ENCODE measurements around the gene AASDHPPT. TPM values are rescaled to one million over a fixed set of nuclear protein-coding genes. Genes with fewer than 3 reads are reported as not detected.
A peak's percentile ranks its signal among the peaks of the same experiment; 100 is the strongest.

The AASDHPPT gene
- total RNA-seq, 1 experiment from 2014 or later, result 59.5 TPM

- peaks cover 26% of the 10 kb centered on the region for H4K20me1 ChIP-seq (ENCODE audit: insufficient read depth)
- intact Hi-C loops (cut with micrococcal nuclease), result loop anchor here (1.0 to 2.0 kb wide), 2 partner anchors 497 to 949 kb away; no protein-coding TSS in a partner anchor
- H3K36me3 ChIP-seq (ENCODE audit: control insufficient read depth in 1 of 2, insufficient read depth in 2 of 2, low read length in 2 of 2), result peaks cover 11 to 15% of the 10 kb centered on the region in 2 experiments
- ChIA-PET RAD21 (ENCODE audit: low non-redundant PET in 1 of 2, low total read pairs in 2 of 2, uncharacterized antibody in 2 of 2, unreplicated experiment in 2 of 2) (no interaction called here), POLR2A (no interaction called here), CTCF (interaction anchor here (0.9 to 1.6 kb wide), 2 partner anchors 11 to 68 kb away, joined by 3 to 6 read pairs; partner anchors contain the start of genes AASDHPPT and KBTBD3)
- no peaks in the 10 kb centered on the region for H3K4me1 ChIP-seq (ENCODE audit: control insufficient read depth in 1 of 2, insufficient read depth in 2 of 2, low read length in 2 of 2)
- ATAC-seq (peak; percentile 80), DNase-seq (ENCODE audit: low read depth, low spot score) (peak; percentile 33)
- H3K9me2 ChIP-seq (ENCODE audit: insufficient read depth), result no peaks in the 10 kb centered on the region
- TF ChIP-seq POLR2A (IDR thresholded peaks at IDR 0.05; ENCODE audit: borderline replicate concordance, extremely low read depth, insufficient read depth, insufficient read length) (no peak), RAD21 (IDR thresholded peaks at IDR 0.05; ENCODE audit: low read depth) (peak; percentile 70), EZH2 (IDR thresholded peaks at IDR 0.05) (no peak)
- TF ChIP-seq, protein P1, sequence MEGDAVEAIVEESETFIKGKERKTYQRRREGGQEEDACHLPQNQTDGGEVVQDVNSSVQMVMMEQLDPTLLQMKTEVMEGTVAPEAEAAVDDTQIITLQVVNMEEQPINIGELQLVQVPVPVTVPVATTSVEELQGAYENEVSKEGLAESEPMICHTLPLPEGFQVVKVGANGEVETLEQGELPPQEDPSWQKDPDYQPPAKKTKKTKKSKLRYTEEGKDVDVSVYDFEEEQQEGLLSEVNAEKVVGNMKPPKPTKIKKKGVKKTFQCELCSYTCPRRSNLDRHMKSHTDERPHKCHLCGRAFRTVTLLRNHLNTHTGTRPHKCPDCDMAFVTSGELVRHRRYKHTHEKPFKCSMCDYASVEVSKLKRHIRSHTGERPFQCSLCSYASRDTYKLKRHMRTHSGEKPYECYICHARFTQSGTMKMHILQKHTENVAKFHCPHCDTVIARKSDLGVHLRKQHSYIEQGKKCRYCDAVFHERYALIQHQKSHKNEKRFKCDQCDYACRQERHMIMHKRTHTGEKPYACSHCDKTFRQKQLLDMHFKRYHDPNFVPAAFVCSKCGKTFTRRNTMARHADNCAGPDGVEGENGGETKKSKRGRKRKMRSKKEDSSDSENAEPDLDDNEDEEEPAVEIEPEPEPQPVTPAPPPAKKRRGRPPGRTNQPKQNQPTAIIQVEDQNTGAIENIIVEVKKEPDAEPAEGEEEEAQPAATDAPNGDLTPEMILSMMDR (IDR thresholded peaks at IDR 0.05 in 2 of 3, conservative IDR thresholded peaks at IDR 0.05 in 1 of 3; ENCODE audit: borderline replicate concordance in 1 of 3, insufficient read depth in 1 of 3, low read depth in 2 of 3, low read length in 2 of 3), result peak; percentile 41 to 95 (median 78); a peak in 5 of 6 replicates
- TF ChIP-seq, protein P2, sequence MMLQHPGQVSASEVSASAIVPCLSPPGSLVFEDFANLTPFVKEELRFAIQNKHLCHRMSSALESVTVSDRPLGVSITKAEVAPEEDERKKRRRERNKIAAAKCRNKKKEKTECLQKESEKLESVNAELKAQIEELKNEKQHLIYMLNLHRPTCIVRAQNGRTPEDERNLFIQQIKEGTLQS (IDR thresholded peaks at IDR 0.05), result no peak
- no TSS peak for BruUV-seq (replicated peaks)
- no peak overlapping the region for H2AFZ ChIP-seq (ENCODE audit: low read depth, low read length, poor library complexity, severe bottlenecking)
- H3K9ac ChIP-seq (ENCODE audit: low read length), result no peak overlapping the region
- no peaks in the 10 kb centered on the region for H3K27me3 ChIP-seq (ENCODE audit: insufficient read depth, low read length)
- H3K4me2 ChIP-seq (ENCODE audit: low read length), result no peak overlapping the region
- H3K79me2 ChIP-seq (ENCODE audit: insufficient read depth, low read length), result peaks cover 99% of the 10 kb centered on the region
- no peak overlapping the region for H3K4me3 ChIP-seq (replicated peaks in 1 of 2; ENCODE audit: low read depth in 1 of 2, low read length in 2 of 2)
- H3K27ac ChIP-seq (ENCODE audit: low read depth, low read length), result no peak overlapping the region
- H3K9me3 ChIP-seq (ENCODE audit: control insufficient read depth in 1 of 2, insufficient read depth in 1 of 2, low read depth in 1 of 2, low read length in 2 of 2), result no peaks in the 10 kb centered on the region
Observed at GRCh38 chr11:106087815-106088435, 10.5 kb downstream of the AASDHPPT start.

DNA sequence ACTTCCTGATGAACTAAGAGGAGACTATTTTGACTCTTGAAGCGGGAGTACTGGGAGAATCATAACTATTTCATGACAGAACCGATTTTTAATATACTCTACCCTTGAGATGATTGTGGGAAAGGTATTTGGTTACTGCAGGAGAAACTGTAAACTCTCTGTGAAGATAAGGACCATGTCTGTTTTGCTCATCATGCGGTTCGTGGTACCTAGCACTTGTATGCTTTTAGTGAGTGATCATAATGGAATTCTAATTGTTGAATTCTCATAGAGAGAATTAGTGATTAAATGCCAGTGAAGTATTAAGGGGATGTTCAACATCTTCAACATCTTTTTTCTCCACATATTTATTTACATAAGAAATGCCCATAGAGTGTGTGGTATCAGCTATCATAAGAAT, 11.4 kb downstream of the AASDHPPT start:
- no peak overlapping the region for H3K27ac ChIP-seq (ENCODE audit: low read depth, low read length)
- H3K9ac ChIP-seq (ENCODE audit: low read length), result no peak overlapping the region
- H2AFZ ChIP-seq (ENCODE audit: low read depth, low read length, poor library complexity, severe bottlenecking), result no peak overlapping the region
- no TSS peak for BruUV-seq (replicated peaks)
- no peaks in the 10 kb centered on the region for H3K4me1 ChIP-seq (ENCODE audit: control insufficient read depth in 1 of 2, insufficient read depth in 2 of 2, low read length in 2 of 2)
- H3K4me3 ChIP-seq (replicated peaks in 1 of 2; ENCODE audit: low read depth in 1 of 2, low read length in 2 of 2), result no peak overlapping the region
- no peaks in the 10 kb centered on the region for H3K9me3 ChIP-seq (ENCODE audit: control insufficient read depth in 1 of 2, insufficient read depth in 1 of 2, low read depth in 1 of 2, low read length in 2 of 2)
- intact Hi-C loops (cut with micrococcal nuclease), result loop anchor here (1.0 to 2.0 kb wide), 2 partner anchors 496 to 948 kb away; no protein-coding TSS in a partner anchor
- peaks cover 99% of the 10 kb centered on the region for H3K79me2 ChIP-seq (ENCODE audit: insufficient read depth, low read length)
- H3K27me3 ChIP-seq (ENCODE audit: insufficient read depth, low read length), result no peaks in the 10 kb centered on the region
- ChIA-PET POLR2A (no interaction called here), CTCF (no interaction called here), RAD21 (ENCODE audit: low non-redundant PET in 1 of 2, low total read pairs in 2 of 2, uncharacterized antibody in 2 of 2, unreplicated experiment in 2 of 2) (no interaction called here)
- ATAC-seq (no peak), DNase-seq (ENCODE audit: low read depth, low spot score) (no peak)
- H3K4me2 ChIP-seq (ENCODE audit: low read length), result no peak overlapping the region
- no peaks in the 10 kb centered on the region for H3K9me2 ChIP-seq (ENCODE audit: insufficient read depth)
- H3K36me3 ChIP-seq (ENCODE audit: control insufficient read depth in 1 of 2, insufficient read depth in 2 of 2, low read length in 2 of 2), result peaks cover 11 to 15% of the 10 kb centered on the region in 2 experiments
- H4K20me1 ChIP-seq (ENCODE audit: insufficient read depth), result peaks cover 24% of the 10 kb centered on the region
- TF ChIP-seq FOSL1 (IDR thresholded peaks at IDR 0.05; ENCODE audit: low read depth), result no peak
- no peak for TF ChIP-seq ZBTB33 (IDR thresholded peaks at IDR 0.05; ENCODE audit: extremely low read depth, insufficient replicate concordance, low read length)
- no peak for TF ChIP-seq SIN3A (IDR thresholded peaks at IDR 0.05; ENCODE audit: low read depth)
- TF ChIP-seq POLR2AphosphoS5 (IDR thresholded peaks at IDR 0.05; ENCODE audit: low read depth, low read length), result no peak
- no peak for TF ChIP-seq YY1 (IDR thresholded peaks at IDR 0.05; ENCODE audit: extremely low read depth, insufficient replicate concordance, low read depth, low read length)
- no peak for TF ChIP-seq SP1 (IDR thresholded peaks at IDR 0.05; ENCODE audit: low read depth)
- TF ChIP-seq CBX3 (IDR thresholded peaks at IDR 0.05; ENCODE audit: low read depth), result no peak
- TF ChIP-seq ZFX (IDR thresholded peaks at IDR 0.05), result no peak
- TF ChIP-seq TCF7L2 (IDR thresholded peaks at IDR 0.05; ENCODE audit: borderline replicate concordance, extremely low read depth, insufficient read depth, insufficient read length), result no peak
- TF ChIP-seq MAX (IDR thresholded peaks at IDR 0.05), result no peak
